ENCODE data around the gene OSBPL8.

OSBPL8 gene

GRCh38 chr12:76559400-76560085, at the start of gene OSBPL8:
OSBPL8 (minus strand) TSS chr12:76559771; CDS start chr12:76487551, 72,220 bp downstream.
- DNase-seq, result peak; percentile 94

- DNase-seq, result no peak
Observed at GRCh38 chr12:76608070-76608469, 48.5 kb upstream of the OSBPL8 start.

GRCh38 chr12:76595056-76595455, 35.5 kb upstream of the OSBPL8 start:
- DNase-seq, result no peak

- DNase-seq, result no peak
Observed at GRCh38 chr12:76591476-76591875, 31.9 kb upstream of the OSBPL8 start.

- no peak for DNase-seq
Observed at GRCh38 chr12:76590131-76590530, 30.6 kb upstream of the OSBPL8 start.

- peak; percentile 40 for DNase-seq
Observed at GRCh38 chr12:76588881-76589565, 29.5 kb upstream of the OSBPL8 start.

- DNase-seq, result no peak
Observed at GRCh38 chr12:76587428-76588178, 28.0 kb upstream of the OSBPL8 start.

GRCh38 chr12:76586764-76587395, 27.3 kb upstream of the OSBPL8 start:
- peak; percentile 14 for DNase-seq

- no peak for DNase-seq
Observed at GRCh38 chr12:76583301-76583700, 23.7 kb upstream of the OSBPL8 start.

- no peak for DNase-seq
Observed at GRCh38 chr12:76573840-76574373, 14.3 kb upstream of the OSBPL8 start.

GRCh38 chr12:76571256-76571655, 11.7 kb upstream of the OSBPL8 start:
- DNase-seq, result no peak

GRCh38 chr12:76569685-76570604, 10.4 kb upstream of the OSBPL8 start:
- no peak for DNase-seq

GRCh38 chr12:76568888-76569551, 9.4 kb upstream of the OSBPL8 start:
- no peak for DNase-seq

- no peak for DNase-seq
Observed at GRCh38 chr12:76568130-76568529, 8.6 kb upstream of the OSBPL8 start.

- DNase-seq, result no peak
Observed at GRCh38 chr12:76563061-76563460, 3.5 kb upstream of the OSBPL8 start.

- no peak for DNase-seq
Observed at GRCh38 chr12:76562130-76562529, 2.6 kb upstream of the OSBPL8 start.

- no peak for DNase-seq
Observed at GRCh38 chr12:76560086-76560491, 518 bp upstream of the OSBPL8 start.

- DNase-seq, result peak; percentile 78
Observed at GRCh38 chr12:76558684-76559399, 729 bp downstream of the OSBPL8 start.

GRCh38 chr12:76556368-76556767, 3.2 kb downstream of the OSBPL8 start:
- no peak for DNase-seq

- no peak for DNase-seq
Observed at GRCh38 chr12:76555797-76556196, 3.8 kb downstream of the OSBPL8 start.

Measured in CD4-positive, alpha-beta T cell treated with Interferon gamma for 1 hour (primary cell).